HCT116 (cell line): ENCODE data around the gene UBE2D2. TPM values are rescaled to one million over a fixed set of nuclear protein-coding genes. Genes with fewer than 3 reads are reported as not detected.

ENCODE experiments used
- ATAC-seq: fragments of 200-7000 bp; cut with Tn5 transposase; 2 replicates; pipeline ENCODE4 v1.9.1; 2020; ENCODE audit warnings: mild to moderate bottlenecking, moderate library complexity
- BruUV-seq: library from RNA; stranded (reverse); fragments of 400-500 nt; replicated peaks from 2 replicates; lab custom pipeline; 2021; lab: Mats Ljungman, UMichigan
- CTCF ChIA-PET: fragments of 300-600 bp; sonication (Branson Sonifier 250); formaldehyde crosslinking; loops from one replicate; lab custom pipeline; 2021; ENCODE audit warnings: antibody characterized with exemption; lab: Charles Lee
- POLR2A ChIA-PET: fragments of 300-600, 350-600 bp; sonication (Branson Sonifier 250); formaldehyde crosslinking; loops from one replicate; lab custom pipeline; 2021; ENCODE audit warnings: antibody characterized with exemption; lab: Charles Lee
- RAD21 ChIA-PET, 2 experiments: fragments of 300-600 bp; sonication (Branson Sonifier 250); formaldehyde crosslinking; loops; one replicate each; lab custom pipeline; 2023; ENCODE audit warnings: low total read pairs in 2 of 2; ENCODE audit not compliant: uncharacterized antibody in 2 of 2, unreplicated experiment in 2 of 2, low non-redundant PET in 1 of 2; lab: Charles Lee
- DNase-seq: peaks from one replicate; pipeline ENCODE4 v3.0.0-alpha.2; 2010; ENCODE audit warnings: low read depth, low spot score
- H2AFZ ChIP-seq: fragments of 200-600 bp; shearing (Covaris generic), sonication (generic); 2 replicates; pipeline ENCODE4 v1.6.1; 2017; ENCODE audit warnings: low read depth, mixed run types, mixed read lengths, antibody characterized with exemption, low read length; ENCODE audit not compliant: poor library complexity, severe bottlenecking
- H3K27ac ChIP-seq: 2 replicates; pipeline ENCODE4 v1.5.1; 2012; ENCODE audit warnings: low read depth, low read length
- H3K27me3 ChIP-seq: fragments of 200-600 bp; sonication (generic); 2 replicates; pipeline ENCODE4 v1.6.1; 2016; ENCODE audit warnings: mixed run types, low read length, mixed read lengths; ENCODE audit not compliant: insufficient read depth
- H3K36me3 ChIP-seq, 2 experiments: fragments of 200-500 bp in 1 of 2; fragments of 200-600 bp in 1 of 2; sonication (Bioruptor generic) in 1 of 2; sonication (generic) in 1 of 2; 2 replicates each; pipeline versions ENCODE4 v1.5.1 to v1.6.1; 2014 to 2016; ENCODE audit warnings: low read length in 2 of 2, inconsistent platforms in 1 of 2, mixed read lengths in 1 of 2, mixed run types in 1 of 2; ENCODE audit not compliant: insufficient read depth in 2 of 2, control insufficient read depth in 1 of 2
- H3K4me1 ChIP-seq, 2 experiments: fragments of 200-600 bp in 1 of 2; sonication (generic) in 1 of 2; 2 replicates each; pipeline versions ENCODE4 v1.5.1 to v1.6.1; 2012 to 2017; ENCODE audit warnings: low read length in 2 of 2, inconsistent platforms in 1 of 2, mild to moderate bottlenecking in 1 of 2, mixed read lengths in 1 of 2, mixed run types in 1 of 2, moderate library complexity in 1 of 2; ENCODE audit not compliant: insufficient read depth in 2 of 2, control insufficient read depth in 1 of 2
- H3K4me2 ChIP-seq: fragments of 200-600 bp; sonication (generic); 2 replicates; pipeline ENCODE4 v1.6.1; 2017; ENCODE audit warnings: mixed run types, low read length, mixed read lengths
- H3K4me3 ChIP-seq, 2 experiments: fragments of 200-600 bp in 1 of 2; sonication (generic) in 1 of 2; replicated peaks in 1 of 2; 2 replicates each; pipeline ENCODE4 v1.5.1; 2011 to 2016; ENCODE audit warnings: low read length in 2 of 2, control low read depth in 1 of 2, low read depth in 1 of 2, mild to moderate bottlenecking in 1 of 2, mixed read lengths in 1 of 2, mixed run types in 1 of 2
- H3K79me2 ChIP-seq: fragments of 200-600 bp; sonication (generic); 2 replicates; pipeline ENCODE4 v1.6.1; 2017; ENCODE audit warnings: mild to moderate bottlenecking, mixed run types, low read length, moderate library complexity, mixed read lengths; ENCODE audit not compliant: insufficient read depth
- H3K9ac ChIP-seq: fragments of 200-600 bp; sonication (generic); 2 replicates; pipeline ENCODE4 v1.6.1; 2016; ENCODE audit warnings: low read length, mixed read lengths
- H3K9me2 ChIP-seq: fragments of 200-600 bp; sonication (generic), shearing (Covaris generic); 2 replicates; pipeline ENCODE4 v1.6.1; 2017; ENCODE audit warnings: mixed run types, mild to moderate bottlenecking, moderate library complexity; ENCODE audit not compliant: insufficient read depth
- H3K9me3 ChIP-seq, 2 experiments: fragments of 200-500 bp in 1 of 2; fragments of 200-600 bp in 1 of 2; sonication (Bioruptor generic) in 1 of 2; sonication (generic) in 1 of 2; 2 replicates each; pipeline ENCODE4 v1.6.1; 2014 to 2017; ENCODE audit warnings: low read length in 2 of 2, mixed read lengths in 2 of 2, inconsistent platforms in 1 of 2, low read depth in 1 of 2, mild to moderate bottlenecking in 1 of 2, mixed run types in 1 of 2, moderate library complexity in 1 of 2; ENCODE audit not compliant: control insufficient read depth in 1 of 2, insufficient read depth in 1 of 2
- H4K20me1 ChIP-seq: fragments of 200-600 bp; sonication (generic), shearing (Covaris generic); 2 replicates; pipeline ENCODE4 v1.6.1; 2017; ENCODE audit warnings: mixed run types, mild to moderate bottlenecking, moderate library complexity; ENCODE audit not compliant: insufficient read depth
- EGR1 ChIP-seq: IDR thresholded peaks from 2 replicates; pipeline ENCODE4 v1.6.1; 2012; ENCODE audit warnings: low read depth
- EZH2phosphoT487 ChIP-seq: fragments of 200-600 bp; IDR thresholded peaks from 2 replicates; pipeline ENCODE4 v1.6.1; 2018; ENCODE audit warnings: antibody characterized with exemption, borderline replicate concordance
- POLR2A ChIP-seq: IDR thresholded peaks from 2 replicates; pipeline ENCODE4 v1.7.0; 2011; ENCODE audit warnings: borderline replicate concordance; ENCODE audit not compliant: insufficient read depth, insufficient read length; ENCODE audit errors: extremely low read depth
- RAD21 ChIP-seq: IDR thresholded peaks from 2 replicates; pipeline ENCODE4 v1.6.1; 2012; ENCODE audit warnings: low read depth, mild to moderate bottlenecking
- SIN3A ChIP-seq: IDR thresholded peaks from 2 replicates; pipeline ENCODE4 v1.6.1; 2012; ENCODE audit warnings: low read depth
- SP1 ChIP-seq: IDR thresholded peaks from 2 replicates; pipeline ENCODE4 v1.6.1; 2012; ENCODE audit warnings: low read depth
- intact Hi-C: fragments of 100-400 bp; cut with micrococcal nuclease; formaldehyde crosslinking; loops from 2 replicates; pipeline ENCODE4 v1.10.0; 2022
- total RNA-seq: library from RNA; stranded (reverse); gene quantifications from one replicate; pipeline ENCODE4 v1.2.1, GENCODE V29; 2021; ENCODE audit not compliant: unreplicated experiment
- TF ChIP-seq, protein P1 (sequence below): IDR thresholded peaks from 2 replicates; pipeline ENCODE4 v1.6.1; 2012; ENCODE audit warnings: low read depth
- TF ChIP-seq, protein P2 (sequence below): IDR thresholded peaks from 2 replicates; pipeline ENCODE4 v1.6.1; 2012

Gene UBE2D2
- total RNA-seq, 1 experiment from 2014 or later, result 140 TPM

DNA sequence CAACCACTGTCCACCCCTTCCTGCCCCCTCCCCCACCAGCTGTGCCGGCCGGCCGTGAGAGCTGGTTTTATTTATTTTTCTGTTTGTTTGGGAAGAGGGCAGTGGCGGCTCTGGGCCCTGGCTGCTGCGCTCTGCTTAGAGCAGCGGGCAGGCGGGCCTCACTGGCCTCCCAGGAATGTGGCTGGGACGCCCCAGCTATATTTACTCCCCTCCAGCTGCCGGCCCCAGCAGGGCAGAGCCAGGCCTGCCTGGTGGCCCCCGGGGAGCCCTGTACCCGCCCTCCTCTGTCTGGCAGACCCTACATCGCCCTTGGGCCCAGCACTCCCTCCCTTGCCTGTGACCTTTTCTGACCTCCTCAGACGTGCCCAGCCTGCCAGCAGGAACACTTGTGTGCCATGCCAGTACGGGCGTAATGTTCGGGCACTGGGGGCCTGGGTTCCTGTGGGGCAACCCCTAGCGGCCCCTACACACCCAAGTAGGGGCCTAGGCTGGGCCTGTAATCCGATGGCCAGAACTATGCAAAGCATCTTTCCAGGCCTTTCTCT, 94.7 kb downstream of the UBE2D2 start:
- Histone ChIP-seq H3K4me3 (no peak overlapping the region), H3K27ac (peak overlapping the region; percentile 36; the same call in 1 of the 2 replicates)
- TF ChIP-seq, protein P1, sequence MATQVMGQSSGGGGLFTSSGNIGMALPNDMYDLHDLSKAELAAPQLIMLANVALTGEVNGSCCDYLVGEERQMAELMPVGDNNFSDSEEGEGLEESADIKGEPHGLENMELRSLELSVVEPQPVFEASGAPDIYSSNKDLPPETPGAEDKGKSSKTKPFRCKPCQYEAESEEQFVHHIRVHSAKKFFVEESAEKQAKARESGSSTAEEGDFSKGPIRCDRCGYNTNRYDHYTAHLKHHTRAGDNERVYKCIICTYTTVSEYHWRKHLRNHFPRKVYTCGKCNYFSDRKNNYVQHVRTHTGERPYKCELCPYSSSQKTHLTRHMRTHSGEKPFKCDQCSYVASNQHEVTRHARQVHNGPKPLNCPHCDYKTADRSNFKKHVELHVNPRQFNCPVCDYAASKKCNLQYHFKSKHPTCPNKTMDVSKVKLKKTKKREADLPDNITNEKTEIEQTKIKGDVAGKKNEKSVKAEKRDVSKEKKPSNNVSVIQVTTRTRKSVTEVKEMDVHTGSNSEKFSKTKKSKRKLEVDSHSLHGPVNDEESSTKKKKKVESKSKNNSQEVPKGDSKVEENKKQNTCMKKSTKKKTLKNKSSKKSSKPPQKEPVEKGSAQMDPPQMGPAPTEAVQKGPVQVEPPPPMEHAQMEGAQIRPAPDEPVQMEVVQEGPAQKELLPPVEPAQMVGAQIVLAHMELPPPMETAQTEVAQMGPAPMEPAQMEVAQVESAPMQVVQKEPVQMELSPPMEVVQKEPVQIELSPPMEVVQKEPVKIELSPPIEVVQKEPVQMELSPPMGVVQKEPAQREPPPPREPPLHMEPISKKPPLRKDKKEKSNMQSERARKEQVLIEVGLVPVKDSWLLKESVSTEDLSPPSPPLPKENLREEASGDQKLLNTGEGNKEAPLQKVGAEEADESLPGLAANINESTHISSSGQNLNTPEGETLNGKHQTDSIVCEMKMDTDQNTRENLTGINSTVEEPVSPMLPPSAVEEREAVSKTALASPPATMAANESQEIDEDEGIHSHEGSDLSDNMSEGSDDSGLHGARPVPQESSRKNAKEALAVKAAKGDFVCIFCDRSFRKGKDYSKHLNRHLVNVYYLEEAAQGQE, result no peak
- TF ChIP-seq, protein P2, sequence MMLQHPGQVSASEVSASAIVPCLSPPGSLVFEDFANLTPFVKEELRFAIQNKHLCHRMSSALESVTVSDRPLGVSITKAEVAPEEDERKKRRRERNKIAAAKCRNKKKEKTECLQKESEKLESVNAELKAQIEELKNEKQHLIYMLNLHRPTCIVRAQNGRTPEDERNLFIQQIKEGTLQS, result no peak
- TF ChIP-seq SIN3A, result no peak
- TF ChIP-seq SP1, result no peak
- TF ChIP-seq EZH2phosphoT487, result no peak
- no peak for TF ChIP-seq POLR2A
- no peak for TF ChIP-seq EGR1
- no peak for TF ChIP-seq RAD21
- TF ChIP-seq, all 23 proteins: peak for 0
- Histone ChIP-seq H2AFZ (no peak overlapping the region), H3K9ac (0 out of 2 replicates have a peak overlapping the region, but pooled peaks have one; percentile 4), H3K4me1 (peaks cover 84 to 98% of the 10 kb centered on the region in 2 experiments), H3K36me3 (no peaks in the 10 kb centered on the region), H3K27me3 (no peaks in the 10 kb centered on the region), H4K20me1 (peaks cover 6% of the 10 kb centered on the region; the same call in 1 of the 2 replicates), H3K9me3 (no peaks in the 10 kb centered on the region), H3K4me2 (no peak overlapping the region), H3K79me2 (peaks cover 91% of the 10 kb centered on the region), H3K9me2 (no peaks in the 10 kb centered on the region)
- ATAC-seq, result no peak
- intact Hi-C loops, result no loop called here
- no peak for DNase-seq
- BruUV-seq, result no TSS peak
- CTCF ChIA-PET, result interaction anchor here (0.8 kb wide), 1 partner anchor 110 kb away, joined by 3 read pairs; no protein-coding TSS in a partner anchor
- RAD21 ChIA-PET, result no interaction called here
- POLR2A ChIA-PET, result no interaction called here
